ENCODE data around the gene DNASE1L1.

DNASE1L1 gene

GRCh38 chrX:154409222-154409871, at the start of gene DNASE1L1:
TSS of gene DNASE1L1 (minus strand) at chrX:154409254. CDS start at chrX:154405568, 3,686 bp downstream.
- no peak for DNase-seq

- peak; percentile 48 to 58 for DNase-seq
Measured at GRCh38 chrX:154458116-154458953, 49.3 kb upstream of the DNASE1L1 start, which contains the start of gene PLXNA3. TSS of gene PLXNA3 (plus strand) at chrX:154458281. CDS start at chrX:154460184, 1,903 bp downstream.

- peak; percentile 25 to 26 for DNase-seq
Measured at GRCh38 chrX:154457491-154458115, 48.5 kb upstream of the DNASE1L1 start.

GRCh38 chrX:154452823-154453222, 43.8 kb upstream of the DNASE1L1 start:
- DNase-seq: no peak

GRCh38 chrX:154450312-154450711, 41.3 kb upstream of the DNASE1L1 start:
- DNase-seq: no peak

GRCh38 chrX:154449618-154450017, 40.6 kb upstream of the DNASE1L1 start:
- DNase-seq: no peak

- DNase-seq: no peak
Measured at GRCh38 chrX:154448484-154448883, 39.4 kb upstream of the DNASE1L1 start.

GRCh38 chrX:154446430-154446829, 37.4 kb upstream of the DNASE1L1 start:
- DNase-seq: no peak

GRCh38 chrX:154445776-154446175, 36.7 kb upstream of the DNASE1L1 start:
- DNase-seq: no peak

- no peak for DNase-seq
Measured at GRCh38 chrX:154444755-154445246, 35.7 kb upstream of the DNASE1L1 start.

- DNase-seq: peak; percentile 60 to 62
Measured at GRCh38 chrX:154443992-154444754, 35.1 kb upstream of the DNASE1L1 start, which contains the start of gene FAM50A. TSS of gene FAM50A (plus strand) at chrX:154444141. CDS start at chrX:154444236, 95 bp downstream.

GRCh38 chrX:154443479-154443910, 34.4 kb upstream of the DNASE1L1 start:
- no peak for DNase-seq

GRCh38 chrX:154441984-154442707, 33.1 kb upstream of the DNASE1L1 start:
- DNase-seq: no peak

GRCh38 chrX:154441564-154441963, 32.5 kb upstream of the DNASE1L1 start:
- DNase-seq: no peak

- DNase-seq: no peak
Measured at GRCh38 chrX:154440623-154441357, 31.7 kb upstream of the DNASE1L1 start.

- DNase-seq: no peak
Measured at GRCh38 chrX:154439841-154440240, 30.8 kb upstream of the DNASE1L1 start.

GRCh38 chrX:154437971-154438893, 29.2 kb upstream of the DNASE1L1 start:
- no peak for DNase-seq

- peak; percentile 36 to 44 for DNase-seq
Measured at GRCh38 chrX:154436983-154437752, 28.1 kb upstream of the DNASE1L1 start, which contains the start of gene GDI1. TSS of gene GDI1 (plus strand) at chrX:154437154. CDS start at chrX:154437255, 101 bp downstream.
